CD4-positive, alpha-beta T cell treated with Interleukin-6 at 100 ng/mL for 8 hours (primary cell): ENCODE data around the gene GPHN.

Source experiments
- DNase-seq: peaks from one replicate; pipeline ENCODE4 v3.0.0-alpha.2; 2020; ENCODE audit warnings: mixed read lengths, low spot score

The GPHN gene

DNA sequence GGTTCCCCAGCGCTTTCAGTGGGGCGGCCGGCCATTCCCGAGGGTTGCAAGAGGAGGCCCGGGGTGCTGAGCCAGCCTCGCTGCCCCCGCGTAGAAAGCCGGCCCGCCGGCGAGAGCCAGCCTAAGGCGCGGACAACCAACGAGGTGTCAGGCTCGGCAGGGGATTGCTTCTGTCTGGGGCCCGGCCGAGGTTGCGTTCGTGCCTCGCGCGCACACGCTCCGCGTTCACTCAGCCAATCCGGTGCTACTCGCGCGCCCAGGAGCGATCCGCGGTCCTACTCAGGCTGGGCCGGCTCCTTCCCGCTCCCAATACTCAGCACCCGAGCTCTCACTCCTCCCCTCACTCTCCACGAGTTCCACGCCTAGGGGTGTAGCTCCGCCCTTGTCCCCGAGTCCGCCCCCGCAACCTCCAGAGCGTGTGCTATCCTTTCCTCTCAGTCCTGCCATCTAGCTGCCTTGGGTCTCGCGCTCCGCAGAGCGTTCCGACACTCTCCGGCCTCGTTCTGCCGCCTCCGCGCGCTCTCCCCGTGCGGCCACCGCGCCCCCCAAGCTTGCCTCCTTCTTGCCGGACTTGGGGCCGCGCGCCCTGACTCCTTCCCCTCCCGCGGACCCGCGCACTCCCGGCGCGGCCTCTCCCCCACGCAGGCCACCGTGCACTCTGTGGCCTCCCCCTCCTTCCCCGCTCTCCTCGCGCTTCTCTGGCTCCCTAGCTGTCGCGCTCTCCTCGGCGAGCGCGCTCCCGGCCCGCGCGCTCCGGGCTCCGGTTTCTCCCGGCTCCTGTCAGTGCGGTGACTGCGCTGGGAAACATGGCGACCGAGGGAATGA lies at the start of gene GPHN:
Gene GPHN, plus strand, starts transcription at position 426 of the 825 bp plus-strand sequence.
- DNase-seq: peak; percentile 87

GRCh38 chr14:66459603-66460002 lies 48.3 kb upstream of the GPHN start:
- no peak for DNase-seq

- DNase-seq: no peak
Observed at GRCh38 chr14:66464261-66464660, 43.7 kb upstream of the GPHN start.

GRCh38 chr14:66468778-66469367 lies 39.1 kb upstream of the GPHN start:
- DNase-seq: no peak

DNA sequence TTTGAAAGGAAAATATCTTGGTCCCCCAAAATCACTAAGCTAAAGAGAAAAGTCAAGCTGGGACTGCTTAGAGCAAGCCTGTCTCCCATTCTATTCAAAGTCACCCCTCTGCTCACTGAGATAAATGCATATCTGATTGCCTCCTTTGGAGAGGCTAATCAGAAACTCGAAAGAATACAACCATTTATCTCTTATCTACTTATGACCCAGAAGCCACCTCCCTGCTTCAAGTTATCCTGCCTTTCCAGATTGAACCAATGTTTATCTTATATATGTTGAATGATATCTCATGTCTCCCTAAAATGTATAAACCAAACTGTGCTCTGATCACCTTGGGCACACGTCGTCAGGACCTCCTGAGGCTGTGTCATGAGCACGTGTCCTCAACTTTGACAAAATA lies 36.4 kb upstream of the GPHN start:
- DNase-seq: no peak

- DNase-seq: no peak
Observed at GRCh38 chr14:66472251-66472650, 35.7 kb upstream of the GPHN start.

GRCh38 chr14:66473223-66473622 lies 34.7 kb upstream of the GPHN start:
- DNase-seq: no peak

- no peak for DNase-seq
Observed at GRCh38 chr14:66476964-66477363, 31.0 kb upstream of the GPHN start.

GRCh38 chr14:66477567-66477966 lies 30.4 kb upstream of the GPHN start:
- no peak for DNase-seq

GRCh38 chr14:66482873-66483272 lies 25.1 kb upstream of the GPHN start:
- DNase-seq: no peak

- no peak for DNase-seq
Observed at GRCh38 chr14:66483322-66483721, 24.6 kb upstream of the GPHN start.

DNA sequence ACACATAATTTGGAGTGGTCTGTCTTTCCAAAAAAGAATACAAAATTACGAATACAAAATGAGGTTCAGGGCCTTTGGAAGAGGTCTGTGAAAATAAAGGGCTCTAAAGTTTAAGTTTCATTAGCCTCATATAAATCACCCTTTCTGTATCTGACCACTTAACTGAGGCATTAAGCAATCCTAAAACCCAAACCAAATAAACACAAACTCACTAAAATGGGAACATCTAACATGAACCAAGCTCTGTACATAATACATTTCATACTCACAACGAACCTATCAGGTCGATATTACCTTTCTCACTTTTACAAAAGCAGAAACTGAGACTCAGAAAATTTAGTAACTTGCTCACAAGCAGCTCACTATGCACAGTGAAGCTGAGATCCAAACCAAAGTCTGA lies 22.9 kb upstream of the GPHN start:
- DNase-seq: no peak

DNA sequence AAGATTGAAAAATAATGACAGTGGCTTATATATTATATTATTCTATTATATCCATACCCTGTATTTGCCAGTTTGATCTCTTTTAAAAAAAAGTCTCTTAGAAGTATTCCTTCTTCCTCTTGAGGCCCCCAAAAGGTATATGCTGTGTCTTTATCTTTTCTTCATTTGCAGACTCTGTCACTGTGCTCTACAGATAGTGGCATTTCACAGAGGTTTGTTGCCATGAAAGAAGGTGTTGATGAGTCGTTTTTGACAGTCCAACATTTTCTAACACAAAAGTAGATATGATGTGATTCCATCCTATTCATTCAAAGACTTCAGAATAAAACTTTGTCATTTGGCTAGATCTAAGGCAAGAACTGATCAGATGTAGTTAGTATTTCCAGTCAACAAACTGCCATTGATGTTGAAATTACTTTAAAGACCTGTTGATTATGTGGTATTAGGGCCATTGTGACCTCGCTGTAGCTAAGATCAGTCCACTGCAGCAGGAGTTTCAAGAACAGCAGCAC lies 22.0 kb upstream of the GPHN start, which contains the start of gene CCDC196:
Gene CCDC196, plus strand, starts transcription at position 462 of the 512 bp plus-strand sequence. CDS start 132 bp downstream, outside the sequence.
- DNase-seq: no peak

DNA sequence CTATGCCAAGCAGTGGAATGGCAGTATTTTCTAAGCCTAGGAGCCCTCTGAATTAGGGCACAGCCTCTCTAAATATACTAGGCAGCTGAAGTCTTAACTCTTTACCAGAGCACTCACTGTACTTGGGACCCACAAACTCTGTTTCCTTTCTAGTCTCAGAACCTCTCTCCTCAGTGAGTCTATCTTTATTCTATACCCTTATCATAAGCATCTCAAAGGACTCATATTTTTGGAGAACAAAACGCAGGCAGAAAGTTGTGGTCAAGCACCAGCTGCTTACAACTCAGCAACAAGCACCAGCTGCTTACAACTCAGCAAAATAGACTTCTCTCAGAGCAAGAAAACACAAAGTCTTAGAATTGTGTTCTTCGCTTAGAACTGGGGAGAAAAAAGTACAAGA lies 20.8 kb upstream of the GPHN start:
- no peak for DNase-seq

GRCh38 chr14:66490143-66491111 lies 17.5 kb upstream of the GPHN start:
- DNase-seq: no peak

GRCh38 chr14:66493750-66494149 lies 14.2 kb upstream of the GPHN start:
- no peak for DNase-seq

DNA sequence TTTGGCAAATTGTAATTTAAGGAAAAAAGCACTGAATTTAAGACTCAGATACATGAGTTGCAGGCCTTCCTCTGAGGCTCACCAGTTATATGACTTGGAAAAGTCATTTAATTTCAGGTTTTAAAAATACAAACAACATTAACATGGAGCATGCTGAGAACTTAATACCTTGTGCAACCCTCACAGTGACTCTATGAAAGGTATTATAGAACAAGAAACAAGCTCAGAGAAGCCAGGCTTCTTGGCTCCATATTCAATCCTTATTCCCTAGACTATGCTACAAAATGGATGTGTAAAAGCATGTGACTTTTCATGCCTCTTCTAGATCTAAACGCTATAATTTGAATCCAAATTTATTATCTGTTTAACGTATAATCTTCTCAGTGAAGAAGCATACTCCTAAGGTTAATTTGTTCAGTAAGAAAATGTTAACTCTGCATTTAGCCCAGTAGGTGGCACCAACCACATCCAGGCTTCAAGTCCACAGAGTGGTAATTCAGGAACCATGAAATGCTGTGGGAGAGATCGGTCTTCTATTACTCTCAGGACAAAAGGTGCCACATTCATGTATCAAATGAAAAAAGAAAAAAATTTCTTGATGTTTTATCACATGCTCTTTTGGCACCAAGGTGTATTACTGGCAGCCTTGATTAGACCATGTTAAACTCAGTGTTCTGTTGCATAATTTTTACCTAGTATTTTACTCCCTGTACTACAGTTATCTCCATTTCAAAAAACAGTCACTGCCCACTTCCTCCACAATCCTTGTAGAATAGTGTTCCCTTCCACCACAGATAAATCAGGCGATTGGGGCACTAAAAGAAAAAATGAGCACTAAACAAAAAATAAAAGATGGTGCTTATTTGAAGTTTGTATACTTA lies 12.5 kb upstream of the GPHN start:
- peak; percentile 57 for DNase-seq

DNA sequence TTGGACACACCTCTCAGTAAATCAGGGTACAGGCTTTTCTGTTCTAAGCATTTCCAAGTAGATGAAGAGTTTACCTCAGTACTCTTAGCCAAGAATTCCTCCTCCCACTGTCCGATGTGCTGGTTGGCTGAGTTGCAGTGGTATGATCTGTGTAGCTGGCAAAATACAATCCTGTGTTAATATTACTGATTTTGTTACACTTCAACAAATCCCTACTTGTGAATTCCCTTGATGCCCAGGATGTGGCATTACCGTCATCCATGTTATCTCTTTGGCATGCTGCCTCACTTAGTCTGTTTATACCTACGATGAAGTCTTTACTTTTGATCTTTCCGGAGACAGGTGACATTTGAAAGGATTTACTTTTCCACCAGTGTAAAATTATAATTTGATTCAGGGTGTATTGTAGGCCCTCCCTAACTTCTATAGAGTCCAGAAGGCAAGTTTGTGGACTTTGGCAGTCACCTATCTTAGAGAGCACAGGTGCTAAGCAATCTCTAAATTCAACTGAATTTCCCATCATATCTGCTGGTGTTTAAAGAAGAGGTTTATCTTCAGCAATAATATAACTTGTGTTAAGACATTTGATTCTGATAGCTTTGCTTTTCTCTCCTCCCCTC lies 11.6 kb upstream of the GPHN start:
- DNase-seq: no peak

- DNase-seq: peak; percentile 9
Observed at GRCh38 chr14:66496911-66497310, 11.0 kb upstream of the GPHN start.

DNA sequence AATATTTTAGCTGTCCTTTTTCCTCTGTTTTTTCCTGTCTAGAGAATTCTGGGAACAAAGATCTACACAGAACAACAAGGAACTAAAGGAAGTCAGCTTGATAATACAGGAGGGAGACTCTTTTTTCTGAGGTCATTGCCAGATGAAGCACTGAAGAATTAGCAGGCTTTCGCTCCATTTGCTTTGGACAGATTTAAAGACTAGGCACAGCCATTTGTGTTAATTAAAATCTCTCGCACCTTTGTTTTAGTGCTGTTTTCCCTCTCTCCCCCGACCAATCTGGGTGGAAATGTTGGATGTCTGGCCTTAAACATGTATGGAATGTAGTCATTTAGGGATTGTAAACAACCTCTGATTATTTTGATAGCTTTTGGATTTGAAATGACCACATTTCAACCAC lies 9.6 kb upstream of the GPHN start:
- no peak for DNase-seq

DNA sequence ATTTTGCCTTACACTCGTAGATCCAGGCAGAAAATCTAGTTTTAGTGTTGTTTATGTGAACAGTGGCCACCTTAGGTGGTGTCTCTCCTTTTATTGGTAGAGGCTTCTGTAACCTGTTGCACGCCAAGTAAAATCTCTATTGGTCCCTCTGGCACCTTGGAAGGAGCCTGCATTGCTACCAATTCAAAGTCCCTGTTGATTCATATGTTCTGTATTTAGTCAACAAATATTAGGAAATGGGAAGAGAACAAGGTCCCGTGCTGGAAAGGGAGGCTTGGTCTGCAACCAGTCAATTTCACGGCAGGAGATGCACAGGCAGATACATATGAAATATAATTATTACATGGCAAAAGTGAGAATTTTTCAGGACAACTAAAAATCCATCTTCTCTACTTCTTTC lies 6.4 kb upstream of the GPHN start:
- no peak for DNase-seq
